ENCODE measurements around the gene METTL22. TPM values are rescaled to one million over a fixed set of nuclear protein-coding genes. Genes with fewer than 3 reads are reported as not detected.

Gene METTL22
- total RNA-seq, 2 donors from 2014 or later, result 46.5 to 53.3 TPM

GRCh38 chr16:8628981-8629725 is 7.7 kb downstream of the METTL22 start:
- Mint-ChIP-seq H3K4me3 (no peak overlapping the region), H3K9me3 (no peaks in the 10 kb centered on the region), H3K4me1 (ENCODE audit: low read depth) (peaks cover 16% of the 10 kb centered on the region), H3K27ac (no peak overlapping the region), H3K36me3 (ENCODE audit: insufficient read depth in 2 of 2) (peaks cover 8 to 21% of the 10 kb centered on the region in 2 donors), H3K27me3 (ENCODE audit: low read depth) (no peaks in the 10 kb centered on the region)
- DNase-seq, result no peak
- no peak for ATAC-seq (replicated peaks in 1 of 2)

GRCh38 chr16:8630255-8630953 is 8.9 kb downstream of the METTL22 start:
- no peak for ATAC-seq (replicated peaks in 1 of 2)
- Mint-ChIP-seq H3K4me1 (ENCODE audit: low read depth) (peaks cover 10% of the 10 kb centered on the region), H3K36me3 (ENCODE audit: insufficient read depth in 2 of 2) (peaks cover 8 to 20% of the 10 kb centered on the region in 2 donors), H3K27me3 (ENCODE audit: low read depth) (no peaks in the 10 kb centered on the region), H3K4me3 (no peak overlapping the region), H3K27ac (no peak overlapping the region), H3K9me3 (no peaks in the 10 kb centered on the region)
- DNase-seq, result no peak

GRCh38 chr16:8631373-8631772 is 9.9 kb downstream of the METTL22 start:
- ATAC-seq (replicated peaks in 1 of 2), result no peak
- H3K9me3 Mint-ChIP-seq, result no peaks in the 10 kb centered on the region
- H3K4me3 Mint-ChIP-seq, result no peak overlapping the region
- H3K4me1 Mint-ChIP-seq (ENCODE audit: low read depth), result peaks cover 10% of the 10 kb centered on the region
- no peaks in the 10 kb centered on the region for H3K27me3 Mint-ChIP-seq (ENCODE audit: low read depth)
- no peak for DNase-seq
- H3K27ac Mint-ChIP-seq, result no peak overlapping the region
- H3K36me3 Mint-ChIP-seq (ENCODE audit: insufficient read depth in 2 of 2), result peaks cover 8 to 20% of the 10 kb centered on the region in 2 donors

GRCh38 chr16:8631818-8632465 is 10.4 kb downstream of the METTL22 start:
- ATAC-seq (replicated peaks in 1 of 2) (no peak), DNase-seq (no peak)
- Mint-ChIP-seq H3K27ac (peak overlapping the region; percentile 23), H3K4me1 (ENCODE audit: low read depth) (peaks cover 10% of the 10 kb centered on the region), H3K27me3 (ENCODE audit: low read depth) (no peaks in the 10 kb centered on the region), H3K4me3 (no peak overlapping the region), H3K9me3 (no peaks in the 10 kb centered on the region), H3K36me3 (ENCODE audit: insufficient read depth in 2 of 2) (peaks cover 9 to 20% of the 10 kb centered on the region in 2 donors)

- Mint-ChIP-seq H3K4me3 (no peak overlapping the region), H3K36me3 (ENCODE audit: insufficient read depth in 2 of 2) (peaks cover 7 to 17% of the 10 kb centered on the region in 2 donors), H3K27me3 (ENCODE audit: low read depth) (no peaks in the 10 kb centered on the region), H3K27ac (no peak overlapping the region), H3K9me3 (no peaks in the 10 kb centered on the region), H3K4me1 (ENCODE audit: low read depth) (peaks cover 10% of the 10 kb centered on the region)
- DNase-seq (no peak), ATAC-seq (replicated peaks in 1 of 2) (no peak)
Measured at GRCh38 chr16:8632675-8633182, 11.2 kb downstream of the METTL22 start.

- DNase-seq, result no peak
- Mint-ChIP-seq H3K9me3 (no peaks in the 10 kb centered on the region), H3K27ac (no peak overlapping the region), H3K4me1 (ENCODE audit: low read depth) (no peaks in the 10 kb centered on the region), H3K27me3 (ENCODE audit: low read depth) (no peaks in the 10 kb centered on the region), H3K36me3 (ENCODE audit: insufficient read depth in 2 of 2) (peaks cover 2 to 9% of the 10 kb centered on the region in 2 donors), H3K4me3 (no peak overlapping the region)
- no peak for ATAC-seq (replicated peaks in 1 of 2)
Measured at GRCh38 chr16:8634991-8635736, 13.7 kb downstream of the METTL22 start.

GRCh38 chr16:8639694-8640093 is 18.2 kb downstream of the METTL22 start:
- no peaks in the 10 kb centered on the region for H3K27me3 Mint-ChIP-seq (ENCODE audit: low read depth)
- no peaks in the 10 kb centered on the region for H3K9me3 Mint-ChIP-seq
- H3K36me3 Mint-ChIP-seq (ENCODE audit: insufficient read depth in 2 of 2), result peaks cover 11 to 33% of the 10 kb centered on the region in 2 donors
- H3K4me3 Mint-ChIP-seq, result no peak overlapping the region
- peaks cover 4% of the 10 kb centered on the region for H3K4me1 Mint-ChIP-seq (ENCODE audit: low read depth)
- ATAC-seq (replicated peaks in 1 of 2) (no peak), DNase-seq (no peak)
- no peak overlapping the region for H3K27ac Mint-ChIP-seq

GRCh38 chr16:8641671-8642070 is 20.2 kb downstream of the METTL22 start:
- Mint-ChIP-seq H3K4me1 (ENCODE audit: low read depth) (peaks cover 9% of the 10 kb centered on the region), H3K27me3 (ENCODE audit: low read depth) (no peaks in the 10 kb centered on the region), H3K9me3 (no peaks in the 10 kb centered on the region), H3K27ac (no peak overlapping the region), H3K4me3 (no peak overlapping the region), H3K36me3 (ENCODE audit: insufficient read depth in 2 of 2) (peaks cover 17 to 40% of the 10 kb centered on the region in 2 donors)
- DNase-seq (no peak), ATAC-seq (replicated peaks in 1 of 2) (no peak)

- Mint-ChIP-seq H3K27me3 (ENCODE audit: low read depth) (no peaks in the 10 kb centered on the region), H3K4me3 (no peak overlapping the region), H3K27ac (no peak overlapping the region), H3K36me3 (ENCODE audit: insufficient read depth in 2 of 2) (peaks cover 19 to 43% of the 10 kb centered on the region in 2 donors), H3K9me3 (no peaks in the 10 kb centered on the region), H3K4me1 (ENCODE audit: low read depth) (peaks cover 9% of the 10 kb centered on the region)
- no peak for ATAC-seq (replicated peaks in 1 of 2)
- DNase-seq, result no peak
Measured at GRCh38 chr16:8642146-8642545, 20.6 kb downstream of the METTL22 start.

- ATAC-seq (replicated peaks in 1 of 2), result peak; percentile 55 to 58
- Mint-ChIP-seq H3K27me3 (ENCODE audit: low read depth) (no peaks in the 10 kb centered on the region), H3K4me3 (no peak overlapping the region), H3K36me3 (ENCODE audit: insufficient read depth in 2 of 2) (peaks cover 22 to 46% of the 10 kb centered on the region in 2 donors), H3K9me3 (no peaks in the 10 kb centered on the region), H3K4me1 (ENCODE audit: low read depth) (peaks cover 9% of the 10 kb centered on the region), H3K27ac (peak overlapping the region; percentile 74)
- DNase-seq, result no peak
Measured at GRCh38 chr16:8644211-8645140, 23.0 kb downstream of the METTL22 start.

GRCh38 chr16:8645141-8645521 is 23.6 kb downstream of the METTL22 start:
- Mint-ChIP-seq H3K27ac (peak overlapping the region; percentile 74), H3K4me1 (ENCODE audit: low read depth) (peaks cover 9% of the 10 kb centered on the region), H3K36me3 (ENCODE audit: insufficient read depth in 2 of 2) (peaks cover 22 to 40% of the 10 kb centered on the region in 2 donors)

GRCh38 chr16:8645831-8646230 is 24.3 kb downstream of the METTL22 start:
- ATAC-seq (replicated peaks in 1 of 2) (no peak), DNase-seq (no peak)
- H3K27me3 Mint-ChIP-seq (ENCODE audit: low read depth), result no peaks in the 10 kb centered on the region
- no peak overlapping the region for H3K27ac Mint-ChIP-seq
- peaks cover 22 to 38% of the 10 kb centered on the region in 2 donors for H3K36me3 Mint-ChIP-seq (ENCODE audit: insufficient read depth in 2 of 2)
- H3K9me3 Mint-ChIP-seq, result no peaks in the 10 kb centered on the region
- no peak overlapping the region for H3K4me3 Mint-ChIP-seq
- peaks cover 9% of the 10 kb centered on the region for H3K4me1 Mint-ChIP-seq (ENCODE audit: low read depth)

More at GRCh38 chr16:8645141-8645521, 23.6 kb downstream of the METTL22 start:
- no peak overlapping the region for H3K4me3 Mint-ChIP-seq
- DNase-seq (no peak), ATAC-seq (replicated peaks in 1 of 2) (no peak)
- no peaks in the 10 kb centered on the region for H3K9me3 Mint-ChIP-seq
- no peaks in the 10 kb centered on the region for H3K27me3 Mint-ChIP-seq (ENCODE audit: low read depth)
